GM12872 (cell line): ENCODE data around the gene PDZK1IP1.

ENCODE experiments used
- TF ChIP-seq, protein P1 (sequence below): IDR thresholded peaks from 3 replicates; pipeline ENCODE4 v1.5.1; 2011; ENCODE audit warnings: low read depth, mild to moderate bottlenecking, low read length, moderate library complexity; ENCODE audit not compliant: insufficient read depth

Gene PDZK1IP1

DNA sequence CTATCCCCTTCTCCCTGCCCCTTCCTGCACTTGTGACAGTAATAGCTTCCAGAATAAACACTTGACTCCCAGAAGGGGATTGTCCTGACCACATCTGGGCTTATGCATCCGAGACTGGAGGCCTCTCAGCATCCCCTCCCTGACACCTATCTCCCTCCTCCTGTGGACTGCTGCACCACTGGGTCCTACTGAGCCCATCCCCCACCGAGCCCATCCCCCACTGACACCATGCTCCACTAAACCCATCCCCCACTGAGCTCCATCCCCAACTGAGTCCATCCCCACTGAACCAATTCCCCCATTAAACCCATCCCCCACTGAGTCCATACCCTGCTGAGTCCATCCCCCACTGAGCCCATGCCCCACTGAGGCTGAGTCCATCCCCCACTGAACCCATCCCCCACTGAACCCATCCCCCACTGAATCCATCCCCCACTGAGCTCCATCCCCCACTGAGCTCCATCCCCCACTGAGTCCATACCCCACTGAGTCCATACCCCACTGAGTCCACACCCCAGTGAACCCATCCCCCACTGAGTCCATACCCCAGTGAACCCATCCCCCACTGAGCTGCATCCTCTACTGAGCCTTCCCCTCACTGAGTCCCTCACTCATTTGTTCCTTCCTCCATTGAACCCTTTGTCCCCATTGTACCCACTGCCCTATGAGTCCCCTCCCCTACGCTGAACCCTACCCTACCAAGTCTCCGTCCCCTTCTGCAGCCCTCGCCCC, 5.6 kb downstream of the PDZK1IP1 start:
- TF ChIP-seq, protein P1, sequence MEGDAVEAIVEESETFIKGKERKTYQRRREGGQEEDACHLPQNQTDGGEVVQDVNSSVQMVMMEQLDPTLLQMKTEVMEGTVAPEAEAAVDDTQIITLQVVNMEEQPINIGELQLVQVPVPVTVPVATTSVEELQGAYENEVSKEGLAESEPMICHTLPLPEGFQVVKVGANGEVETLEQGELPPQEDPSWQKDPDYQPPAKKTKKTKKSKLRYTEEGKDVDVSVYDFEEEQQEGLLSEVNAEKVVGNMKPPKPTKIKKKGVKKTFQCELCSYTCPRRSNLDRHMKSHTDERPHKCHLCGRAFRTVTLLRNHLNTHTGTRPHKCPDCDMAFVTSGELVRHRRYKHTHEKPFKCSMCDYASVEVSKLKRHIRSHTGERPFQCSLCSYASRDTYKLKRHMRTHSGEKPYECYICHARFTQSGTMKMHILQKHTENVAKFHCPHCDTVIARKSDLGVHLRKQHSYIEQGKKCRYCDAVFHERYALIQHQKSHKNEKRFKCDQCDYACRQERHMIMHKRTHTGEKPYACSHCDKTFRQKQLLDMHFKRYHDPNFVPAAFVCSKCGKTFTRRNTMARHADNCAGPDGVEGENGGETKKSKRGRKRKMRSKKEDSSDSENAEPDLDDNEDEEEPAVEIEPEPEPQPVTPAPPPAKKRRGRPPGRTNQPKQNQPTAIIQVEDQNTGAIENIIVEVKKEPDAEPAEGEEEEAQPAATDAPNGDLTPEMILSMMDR: no peak

DNA sequence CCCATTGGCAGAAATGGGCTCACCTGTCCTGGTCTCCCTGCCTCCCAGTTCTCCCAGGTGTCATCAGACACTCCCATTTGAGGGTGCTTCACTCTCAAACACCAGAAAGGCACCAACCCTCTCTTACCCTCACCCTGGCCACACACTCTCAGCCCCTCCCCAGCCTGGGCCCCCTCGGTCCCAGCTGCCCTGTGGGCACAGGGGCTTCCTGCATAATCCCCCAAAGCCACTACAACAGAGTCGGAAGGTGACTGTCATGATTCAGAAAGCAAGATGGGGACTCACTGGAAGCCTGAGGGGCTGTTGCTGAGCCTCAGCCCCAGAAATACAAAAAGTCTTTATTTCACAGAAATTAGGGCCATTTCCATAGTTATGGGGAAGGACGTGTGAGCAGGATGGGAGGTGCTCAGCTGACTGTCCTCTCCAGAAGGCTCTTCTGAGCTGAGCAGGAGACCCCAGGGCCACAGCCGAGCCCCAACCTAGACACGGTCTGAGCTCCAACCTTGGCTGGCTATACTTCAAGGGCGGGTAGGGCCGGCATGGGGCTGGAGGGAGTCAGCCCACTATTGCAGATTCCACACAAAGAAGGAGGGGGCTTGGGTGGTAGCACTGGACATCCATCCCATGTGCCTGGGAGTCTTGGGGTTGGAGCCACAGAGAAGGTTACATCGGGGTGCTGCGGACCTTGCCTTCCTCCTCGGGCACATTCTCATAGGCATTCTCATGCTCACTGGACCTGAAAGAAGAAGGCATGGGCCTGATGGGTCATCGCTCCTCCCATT, 6.3 kb downstream of the PDZK1IP1 start:
- TF ChIP-seq, protein P1: no peak

DNA sequence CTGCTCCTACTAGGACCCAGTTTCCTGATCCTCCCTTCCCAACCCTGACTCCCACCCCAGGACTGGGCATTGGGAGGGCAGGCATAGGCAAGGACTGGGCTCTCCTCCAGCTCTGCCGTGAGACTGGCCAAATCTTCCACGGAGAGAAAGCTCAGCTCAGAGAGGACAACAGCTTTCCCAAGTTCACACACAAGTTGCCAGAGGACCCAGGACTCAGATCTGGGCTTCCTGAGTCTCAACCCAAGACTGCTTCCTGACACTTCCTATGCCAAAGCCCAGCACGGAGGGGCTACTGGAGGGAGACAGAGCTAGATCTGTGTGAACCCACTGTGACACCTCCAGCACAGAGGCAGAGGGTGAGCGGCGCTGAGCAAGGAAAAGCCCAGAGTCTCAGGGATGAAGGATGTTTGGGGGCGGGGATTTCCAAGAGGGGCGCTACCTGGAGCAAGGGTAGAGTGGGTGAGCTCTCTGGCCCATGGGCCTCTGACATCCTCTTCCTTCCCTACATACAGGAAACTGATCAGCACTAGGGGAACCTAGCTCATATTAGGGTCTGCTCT, 7.1 kb downstream of the PDZK1IP1 start:
- TF ChIP-seq, protein P1: no peak

DNA sequence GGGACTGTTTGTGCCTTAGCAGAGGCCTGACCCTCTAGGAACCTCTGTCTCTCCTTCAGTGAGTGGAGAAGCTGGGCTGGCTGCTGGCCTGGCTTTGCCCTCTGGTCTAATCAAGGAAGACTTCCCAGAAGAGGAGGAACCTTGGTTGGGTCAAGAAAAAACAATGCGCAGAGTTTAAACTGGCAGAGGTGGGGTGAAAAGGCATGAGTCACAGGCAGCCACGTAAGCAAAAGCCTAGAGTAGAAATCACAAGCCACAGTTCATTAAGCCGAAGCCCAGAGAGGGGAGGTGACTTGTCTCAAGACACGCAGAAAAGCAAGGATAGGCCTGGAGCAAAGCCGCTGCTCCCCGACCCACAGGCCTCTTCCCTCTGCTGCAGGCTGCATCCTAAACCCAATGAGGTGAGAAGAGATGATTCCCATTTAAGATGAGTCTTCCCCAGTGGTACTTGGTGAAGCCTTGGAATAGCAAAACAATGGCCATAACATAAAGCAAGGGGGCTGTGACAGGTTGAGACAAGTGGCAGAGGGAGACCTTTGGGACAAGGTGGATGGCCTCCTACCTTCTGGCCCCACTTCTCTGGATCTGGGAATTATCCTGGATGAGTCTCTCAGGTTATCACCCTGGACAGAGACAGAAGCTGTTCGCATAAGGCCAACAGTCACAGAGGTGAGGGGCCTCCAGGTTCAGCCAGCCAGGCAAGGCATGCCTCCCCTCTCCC, 7.7 kb downstream of the PDZK1IP1 start:
- TF ChIP-seq, protein P1: no peak

DNA sequence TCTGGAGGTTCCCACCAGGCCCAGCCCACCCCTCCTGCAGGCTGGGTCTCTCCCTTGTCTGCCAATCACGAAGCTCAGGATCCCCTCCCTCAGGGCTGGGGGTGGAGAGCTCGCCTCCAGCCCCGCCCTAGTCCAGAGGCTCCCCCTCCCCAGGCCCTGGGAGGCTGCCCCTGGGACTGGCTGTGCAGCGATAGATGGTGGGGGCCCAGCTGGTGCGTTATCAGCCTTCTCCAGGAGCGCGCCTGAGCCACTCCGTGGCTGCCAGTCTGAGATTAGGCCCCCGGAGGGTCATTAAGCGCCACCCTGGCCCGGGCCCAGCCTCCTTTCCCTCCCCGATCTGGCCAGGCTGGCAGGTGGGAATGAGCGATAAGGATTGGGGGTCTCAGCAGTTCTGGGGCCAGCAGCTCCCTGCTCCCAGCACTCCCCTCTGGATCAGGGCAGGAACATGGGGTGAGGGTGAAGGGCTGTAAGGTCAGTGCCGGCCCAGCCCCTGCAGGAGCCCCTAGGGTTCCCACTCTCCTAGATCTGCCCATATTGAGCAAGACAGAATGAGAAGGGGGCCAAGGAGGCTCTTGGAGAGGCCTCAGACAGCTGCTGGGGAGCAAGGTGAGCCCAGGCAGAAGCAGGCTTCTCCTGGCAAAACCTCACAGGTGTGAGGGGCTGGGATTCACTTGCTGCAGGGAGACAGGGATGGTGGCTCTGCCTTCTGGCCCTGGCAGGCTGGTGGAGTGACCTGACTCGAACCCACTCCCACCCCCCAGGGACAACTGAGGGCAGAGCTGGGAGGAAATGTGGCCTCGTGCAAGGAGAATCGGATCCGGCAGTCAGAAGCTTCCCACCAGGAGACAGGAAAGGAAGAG, 8.5 kb downstream of the PDZK1IP1 start:
- TF ChIP-seq, protein P1: no peak

DNA sequence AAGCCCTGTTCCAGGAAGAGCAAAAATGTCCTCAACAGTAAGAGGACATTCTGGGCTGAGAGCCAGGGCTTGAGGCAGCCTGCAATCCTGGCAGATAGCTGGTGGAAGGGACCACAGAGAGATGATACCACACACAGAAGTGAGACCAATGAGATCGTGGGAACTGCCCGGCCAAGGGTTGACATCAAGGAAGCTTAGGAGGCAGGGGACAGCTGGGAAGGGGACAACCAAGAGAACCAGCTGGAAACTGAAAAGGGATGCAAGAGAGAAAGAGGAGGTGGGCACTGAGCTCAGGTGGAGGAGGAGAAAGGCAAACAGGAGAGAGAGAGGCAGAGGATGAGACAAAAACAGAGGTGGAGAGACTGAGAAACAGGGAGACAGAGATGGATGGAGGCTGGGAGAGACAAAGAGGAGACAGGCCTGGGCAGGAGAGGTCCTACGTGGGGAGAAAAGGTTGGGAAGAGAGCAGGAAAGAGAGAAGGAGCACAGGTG, 9.2 kb downstream of the PDZK1IP1 start:
- TF ChIP-seq, protein P1: no peak
